NCI-H1092 (cell line): ENCODE data around the gene RUVBL2.

Experiments
- DNase-seq: peaks from one replicate; lab custom pipeline; 2025; lab: John Stamatoyannopoulos, UW

RUVBL2 gene

GRCh38 chr19:48964205-48965039, 29.3 kb upstream of the RUVBL2 start:
- DNase-seq: no peak

- peak; percentile 84 for DNase-seq
These were observed 28.5 kb upstream of the RUVBL2 start, which contains the start of gene FTL for GRCh38 chr19:48965040-48965805. Gene FTL (plus strand): TSS chr19:48965309. CDS start chr19:48965508, 199 bp downstream.

GRCh38 chr19:48965806-48966540, 27.7 kb upstream of the RUVBL2 start:
- DNase-seq: peak; percentile 72

GRCh38 chr19:48966541-48967345, 26.9 kb upstream of the RUVBL2 start:
- no peak for DNase-seq

- DNase-seq: no peak
These were observed 26.1 kb upstream of the RUVBL2 start for GRCh38 chr19:48967346-48968178.

GRCh38 chr19:48968179-48968661, 25.5 kb upstream of the RUVBL2 start:
- no peak for DNase-seq

GRCh38 chr19:48968813-48969218, 24.9 kb upstream of the RUVBL2 start:
- no peak for DNase-seq

- DNase-seq: no peak
These were observed 24.2 kb upstream of the RUVBL2 start for GRCh38 chr19:48969276-48970138.

- no peak for DNase-seq
These were observed 23.4 kb upstream of the RUVBL2 start for GRCh38 chr19:48970139-48970766.

- DNase-seq: peak; percentile 29
These were observed 22.7 kb upstream of the RUVBL2 start for GRCh38 chr19:48970923-48971395.

- DNase-seq: no peak
These were observed 17.5 kb upstream of the RUVBL2 start for GRCh38 chr19:48975947-48976847.

- no peak for DNase-seq
These were observed 16.6 kb upstream of the RUVBL2 start for GRCh38 chr19:48977061-48977460.

GRCh38 chr19:48982280-48982679, 11.4 kb upstream of the RUVBL2 start:
- DNase-seq: no peak

GRCh38 chr19:48985711-48986110, 8.0 kb upstream of the RUVBL2 start:
- no peak for DNase-seq

GRCh38 chr19:48986211-48986610, 7.5 kb upstream of the RUVBL2 start:
- no peak for DNase-seq

GRCh38 chr19:48987323-48987722, 6.4 kb upstream of the RUVBL2 start:
- no peak for DNase-seq

GRCh38 chr19:48988286-48988685, 5.4 kb upstream of the RUVBL2 start:
- DNase-seq: no peak

GRCh38 chr19:48988860-48989259, 4.8 kb upstream of the RUVBL2 start:
- DNase-seq: no peak
